Measurements from ENCODE around the gene SNPH.
"Not testable (repeated sequence)": the region's sequence is repeated elsewhere in the genome, so short reads cannot be mapped to it uniquely, and the experiment has no call there.

GRCh38 chr20:1250282-1250681 is 15.8 kb upstream of the SNPH start:
- TF ChIP-seq, protein P1, sequence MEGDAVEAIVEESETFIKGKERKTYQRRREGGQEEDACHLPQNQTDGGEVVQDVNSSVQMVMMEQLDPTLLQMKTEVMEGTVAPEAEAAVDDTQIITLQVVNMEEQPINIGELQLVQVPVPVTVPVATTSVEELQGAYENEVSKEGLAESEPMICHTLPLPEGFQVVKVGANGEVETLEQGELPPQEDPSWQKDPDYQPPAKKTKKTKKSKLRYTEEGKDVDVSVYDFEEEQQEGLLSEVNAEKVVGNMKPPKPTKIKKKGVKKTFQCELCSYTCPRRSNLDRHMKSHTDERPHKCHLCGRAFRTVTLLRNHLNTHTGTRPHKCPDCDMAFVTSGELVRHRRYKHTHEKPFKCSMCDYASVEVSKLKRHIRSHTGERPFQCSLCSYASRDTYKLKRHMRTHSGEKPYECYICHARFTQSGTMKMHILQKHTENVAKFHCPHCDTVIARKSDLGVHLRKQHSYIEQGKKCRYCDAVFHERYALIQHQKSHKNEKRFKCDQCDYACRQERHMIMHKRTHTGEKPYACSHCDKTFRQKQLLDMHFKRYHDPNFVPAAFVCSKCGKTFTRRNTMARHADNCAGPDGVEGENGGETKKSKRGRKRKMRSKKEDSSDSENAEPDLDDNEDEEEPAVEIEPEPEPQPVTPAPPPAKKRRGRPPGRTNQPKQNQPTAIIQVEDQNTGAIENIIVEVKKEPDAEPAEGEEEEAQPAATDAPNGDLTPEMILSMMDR (IDR thresholded peaks at IDR 0.05): not testable (repeated sequence)
- TF ChIP-seq POLR2A (IDR thresholded peaks at IDR 0.05): not testable (repeated sequence)

Data from Peyer's patch (tissue), 4 donors.